OCI-LY3 (cell line): ENCODE results near the gene APBB2.

Experiments used
- EZH2phosphoT487 ChIP-seq: fragments of 200-600 bp; shearing (Covaris generic); IDR thresholded peaks from 2 replicates; pipeline ENCODE4 v1.6.1; 2018; ENCODE audit warnings: antibody characterized with exemption, mixed run types, low read depth
- TF ChIP-seq, protein P1 (sequence below): fragments of 200-600, 300-600 bp; sonication (generic); IDR thresholded peaks from 2 replicates; pipeline ENCODE4 v1.5.1; 2014; ENCODE audit warnings: antibody characterized with exemption, low read length, low read depth

DNA sequence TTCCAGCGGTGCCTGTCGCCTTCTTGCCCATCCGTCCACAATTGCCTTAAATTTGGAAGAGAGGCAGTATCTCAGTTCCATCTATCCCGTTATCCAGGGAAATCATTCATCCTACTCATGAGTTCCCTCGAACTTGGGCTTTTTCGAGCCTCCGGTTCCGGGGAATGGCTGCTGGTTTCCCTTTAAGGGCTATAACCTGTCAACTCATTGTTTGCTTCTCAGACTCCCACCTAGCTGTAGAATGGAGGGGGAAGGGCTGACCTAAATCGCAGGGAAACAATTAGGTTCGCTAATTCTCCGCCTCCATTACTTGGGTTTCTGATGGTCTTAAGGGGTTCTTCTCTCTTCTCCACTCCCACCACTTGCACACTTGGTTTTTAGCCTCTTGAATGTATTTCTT is 43.6 kb upstream of the APBB2 start:
- TF ChIP-seq, protein P1, sequence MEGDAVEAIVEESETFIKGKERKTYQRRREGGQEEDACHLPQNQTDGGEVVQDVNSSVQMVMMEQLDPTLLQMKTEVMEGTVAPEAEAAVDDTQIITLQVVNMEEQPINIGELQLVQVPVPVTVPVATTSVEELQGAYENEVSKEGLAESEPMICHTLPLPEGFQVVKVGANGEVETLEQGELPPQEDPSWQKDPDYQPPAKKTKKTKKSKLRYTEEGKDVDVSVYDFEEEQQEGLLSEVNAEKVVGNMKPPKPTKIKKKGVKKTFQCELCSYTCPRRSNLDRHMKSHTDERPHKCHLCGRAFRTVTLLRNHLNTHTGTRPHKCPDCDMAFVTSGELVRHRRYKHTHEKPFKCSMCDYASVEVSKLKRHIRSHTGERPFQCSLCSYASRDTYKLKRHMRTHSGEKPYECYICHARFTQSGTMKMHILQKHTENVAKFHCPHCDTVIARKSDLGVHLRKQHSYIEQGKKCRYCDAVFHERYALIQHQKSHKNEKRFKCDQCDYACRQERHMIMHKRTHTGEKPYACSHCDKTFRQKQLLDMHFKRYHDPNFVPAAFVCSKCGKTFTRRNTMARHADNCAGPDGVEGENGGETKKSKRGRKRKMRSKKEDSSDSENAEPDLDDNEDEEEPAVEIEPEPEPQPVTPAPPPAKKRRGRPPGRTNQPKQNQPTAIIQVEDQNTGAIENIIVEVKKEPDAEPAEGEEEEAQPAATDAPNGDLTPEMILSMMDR = no peak
- TF ChIP-seq EZH2phosphoT487 = no peak
